Endothelial cell of umbilical vein (primary cell): Measurements from ENCODE around the gene BRME1.

Source experiments
- CTCF ChIP-seq, 2 donors: IDR thresholded peaks; 1 replicate in 1 of 2; 2 replicates in 1 of 2; pipeline ENCODE4 v1.5.1; 2011; ENCODE audit warnings: low read length in 2 of 2, mild to moderate bottlenecking in 2 of 2, moderate library complexity in 2 of 2, control low read depth in 1 of 2, inconsistent platforms in 1 of 2, low read depth in 1 of 2; ENCODE audit not compliant: insufficient read depth in 1 of 2; ENCODE audit errors: extremely low read depth in 1 of 2
- EZH2 ChIP-seq: IDR thresholded peaks from 2 replicates; pipeline ENCODE4 v1.6.1; 2012; ENCODE audit warnings: borderline replicate concordance, low read depth, mild to moderate bottlenecking, moderate library complexity, low read length, inconsistent platforms; ENCODE audit not compliant: severe bottlenecking
- JUN ChIP-seq: IDR thresholded peaks from 2 replicates; pipeline ENCODE4 v1.6.1; 2011; ENCODE audit warnings: borderline replicate concordance, low read depth; ENCODE audit not compliant: insufficient read length, insufficient read depth
- MYC ChIP-seq: IDR thresholded peaks from one replicate; pipeline ENCODE4 v1.6.1; 2011; ENCODE audit warnings: mild to moderate bottlenecking, low read depth, low read length
- POLR2A ChIP-seq: IDR thresholded peaks from 2 replicates; pipeline ENCODE4 v1.6.1; 2012; ENCODE audit warnings: low read depth, mild to moderate bottlenecking, control low read depth, low read length
- POLR2AphosphoS5 ChIP-seq: IDR thresholded peaks from 2 replicates; pipeline ENCODE4 v1.6.1; 2012; ENCODE audit warnings: low read depth, mild to moderate bottlenecking, control low read depth, low read length, moderate library complexity; ENCODE audit not compliant: insufficient read depth
- TF ChIP-seq, protein P1 (sequence below): IDR thresholded peaks from 2 replicates; pipeline ENCODE4 v1.6.1; 2011; ENCODE audit not compliant: insufficient read depth, insufficient read length

GRCh38 chr19:13864046-13864666 lies 41.8 kb downstream of the BRME1 start:
- TF ChIP-seq CTCF (IDR thresholded peaks at IDR 0.05; ENCODE audit: extremely low read depth in 1 of 2, insufficient read depth in 1 of 2, low read depth in 1 of 2, low read length in 2 of 2) (no peak), EZH2 (no peak), JUN (no peak), MYC (no peak), POLR2A (no peak), POLR2AphosphoS5 (no peak)
- TF ChIP-seq, protein P1, sequence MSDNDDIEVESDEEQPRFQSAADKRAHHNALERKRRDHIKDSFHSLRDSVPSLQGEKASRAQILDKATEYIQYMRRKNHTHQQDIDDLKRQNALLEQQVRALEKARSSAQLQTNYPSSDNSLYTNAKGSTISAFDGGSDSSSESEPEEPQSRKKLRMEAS = no peak
